PC-3 (cell line): ENCODE data around the gene LINGO3.

Experiments used
- CTCF ChIP-seq: fragments of 300-600 bp; sonication (generic); conservative IDR thresholded peaks from 2 replicates; pipeline ENCODE4 v1.5.1; 2017; ENCODE audit warnings: antibody characterized with exemption, low read depth, mild to moderate bottlenecking, low read length
- EZH2 ChIP-seq: fragments of 300-600 bp; sonication (generic); IDR thresholded peaks from one replicate; pipeline ENCODE4 v1.6.1; 2017; ENCODE audit warnings: antibody characterized with exemption, mild to moderate bottlenecking, low read length; ENCODE audit not compliant: unreplicated experiment

GRCh38 chr19:2288338-2288817 lies 19.6 kb downstream of the LINGO3 start:
- no peak for TF ChIP-seq EZH2
- no peak for TF ChIP-seq CTCF
